Kidney capillary endothelial cell (primary cell): Measurements from ENCODE around the gene CASP6.

ENCODE experiments used
- DNase-seq: peaks from one replicate; pipeline ENCODE4 v3.0.0-alpha.2; 2018; ENCODE audit warnings: low spot score

CASP6 gene

DNA sequence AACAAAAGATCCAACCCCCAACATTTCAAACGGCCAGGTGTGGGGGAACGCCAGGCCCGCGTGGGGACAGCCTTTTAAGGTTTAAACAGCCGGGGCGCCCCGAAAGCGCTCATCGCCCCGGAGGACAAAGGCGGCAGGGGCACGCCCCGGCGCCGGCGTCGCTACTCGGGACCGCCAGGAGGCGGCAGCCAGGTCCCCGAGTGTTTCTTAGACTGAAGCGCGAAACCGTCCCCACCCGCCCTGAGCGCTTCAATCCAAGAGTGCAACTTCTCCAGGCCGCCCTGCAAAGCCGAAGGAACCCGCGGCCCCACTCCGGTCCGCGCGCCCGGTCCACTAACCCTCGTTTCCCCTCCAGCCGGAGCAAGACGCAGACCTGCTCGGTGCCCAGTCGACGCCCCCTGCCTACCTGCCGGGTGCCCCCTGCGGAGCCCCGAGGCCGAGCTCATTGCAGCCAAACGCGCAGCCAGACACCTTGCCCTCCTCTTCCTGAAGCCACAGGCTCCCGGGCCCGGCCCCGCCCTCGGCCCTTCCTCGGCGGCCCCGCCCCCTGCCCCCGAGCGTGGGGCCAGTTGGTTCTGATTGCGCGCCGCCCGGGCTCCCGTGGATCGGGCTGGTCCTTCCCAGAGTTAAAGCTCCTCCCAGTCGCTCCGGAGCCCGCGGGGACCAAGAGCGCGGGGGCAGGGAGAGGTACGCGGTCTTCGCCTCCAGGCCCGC, at the start of gene CASP6:
Gene CASP6 (minus strand): TSS at position 496 of the 714 bp plus-strand sequence. CDS start 50 bp downstream, at position 446.
- peak; percentile 56 for DNase-seq

DNA sequence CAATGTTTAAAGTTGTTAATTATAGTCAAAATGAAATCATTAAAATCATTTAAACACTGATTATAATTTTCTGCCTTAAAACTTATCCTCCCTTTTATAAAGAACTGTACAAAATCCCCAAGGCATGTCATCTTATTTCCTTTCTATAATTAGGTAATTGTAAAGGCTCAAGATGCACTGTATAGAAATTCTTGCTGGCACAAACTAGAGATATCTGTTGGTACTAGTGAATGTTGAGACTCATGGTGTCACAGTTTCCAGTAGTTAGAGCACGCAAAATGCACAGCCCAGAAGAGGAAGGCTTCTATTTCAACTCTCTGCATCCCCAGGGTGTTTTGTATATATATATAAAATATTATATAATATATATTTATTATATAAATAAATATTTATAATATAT, 49.3 kb upstream of the CASP6 start:
- DNase-seq, result no peak

DNA sequence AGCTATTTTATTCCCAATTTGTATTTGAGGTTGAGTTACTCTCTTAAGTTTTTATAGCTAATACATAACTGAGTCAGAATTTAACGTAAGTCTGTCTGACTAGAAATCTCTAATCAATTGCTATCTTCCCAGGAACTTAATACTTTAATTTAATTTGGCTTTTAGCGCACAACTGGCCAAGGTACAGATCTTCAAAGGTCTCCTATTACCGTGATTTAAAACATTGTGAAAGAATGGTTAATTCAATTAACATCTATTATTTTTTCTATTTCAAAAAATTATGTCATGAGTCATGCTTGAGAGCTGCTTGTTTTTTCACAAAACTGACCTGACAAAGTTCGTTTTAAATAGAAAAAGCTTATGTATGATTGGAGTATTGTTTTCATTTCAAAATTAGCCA, 48.6 kb upstream of the CASP6 start:
- DNase-seq, result no peak

DNA sequence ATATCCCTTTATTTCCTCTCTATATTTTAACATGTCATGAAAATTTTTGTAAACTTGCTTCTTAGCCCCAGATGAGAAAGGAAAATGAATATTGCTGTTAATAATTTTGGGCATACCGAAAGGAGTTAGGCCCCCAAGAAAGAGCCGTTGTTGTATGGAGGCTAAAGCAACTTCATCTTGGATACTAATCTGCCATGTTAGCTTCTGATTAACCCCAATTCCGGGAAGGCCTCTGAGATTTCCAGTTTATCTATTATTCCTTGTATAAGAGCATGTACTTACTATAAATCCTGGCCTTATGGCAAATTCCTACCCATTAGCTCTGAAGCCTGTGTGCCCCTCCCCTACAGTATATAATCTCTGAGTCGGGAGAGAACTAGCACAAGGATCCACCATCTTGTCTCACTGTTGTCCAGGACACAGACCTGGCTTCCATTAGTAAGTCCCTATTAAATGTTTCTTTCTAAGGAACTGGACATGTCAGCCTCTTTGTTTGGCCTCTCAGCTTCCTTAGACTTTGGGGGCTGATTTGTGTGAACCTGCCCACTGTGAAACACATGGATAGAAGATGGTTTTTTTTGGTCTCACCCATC, 47.5 kb upstream of the CASP6 start:
- no peak for DNase-seq

DNA sequence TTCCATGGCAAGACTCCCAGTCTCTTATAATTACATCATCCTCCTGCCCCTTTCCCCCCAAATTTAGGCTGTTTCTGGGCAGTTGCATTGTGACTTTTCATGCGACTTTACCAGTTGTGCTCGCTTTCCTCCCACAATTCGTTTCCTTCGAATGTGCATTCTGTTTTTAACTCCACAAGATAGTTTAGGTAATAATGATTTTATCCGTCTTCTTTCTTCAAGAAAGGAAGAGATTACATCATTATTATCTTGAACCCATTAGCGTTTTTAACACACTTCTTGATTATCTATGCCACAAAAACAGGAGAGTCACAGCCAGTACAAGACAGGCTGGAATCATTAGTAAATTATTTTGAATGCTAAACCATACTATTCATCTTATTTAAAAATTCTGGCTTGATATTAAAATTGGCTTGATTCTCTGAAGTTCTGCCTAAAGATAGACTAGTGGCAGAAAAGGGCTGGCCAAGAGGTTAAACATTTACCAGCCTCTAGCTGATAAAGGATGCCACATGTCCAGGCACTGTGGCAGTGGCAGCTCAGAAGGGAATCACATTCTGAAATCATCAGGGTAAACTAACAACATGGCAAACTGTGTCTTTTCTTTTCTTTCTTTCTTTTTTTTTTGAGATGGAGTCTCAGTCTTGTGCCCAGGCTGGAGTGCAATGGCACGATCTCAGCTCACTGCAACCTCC, 46.3 kb upstream of the CASP6 start:
- no peak for DNase-seq

DNA sequence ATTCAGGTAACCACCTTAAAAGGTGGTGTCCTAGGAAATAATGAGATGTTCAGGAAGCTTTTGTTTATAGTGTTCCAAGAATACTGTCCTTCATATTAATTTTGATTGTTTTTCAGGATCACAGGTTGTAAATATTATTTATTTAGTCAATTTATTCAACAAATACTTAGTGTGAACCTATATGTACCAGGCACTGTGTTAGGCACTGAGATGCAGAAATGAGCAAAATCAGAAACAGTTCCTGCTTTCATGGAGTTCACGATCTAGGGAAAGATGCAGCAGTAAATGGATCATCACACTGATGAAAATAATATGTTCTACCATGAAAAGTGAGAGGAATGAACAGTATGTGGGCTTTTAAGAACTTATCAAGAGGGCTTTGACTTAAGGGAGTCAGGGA, 44.9 kb upstream of the CASP6 start:
- no peak for DNase-seq

DNA sequence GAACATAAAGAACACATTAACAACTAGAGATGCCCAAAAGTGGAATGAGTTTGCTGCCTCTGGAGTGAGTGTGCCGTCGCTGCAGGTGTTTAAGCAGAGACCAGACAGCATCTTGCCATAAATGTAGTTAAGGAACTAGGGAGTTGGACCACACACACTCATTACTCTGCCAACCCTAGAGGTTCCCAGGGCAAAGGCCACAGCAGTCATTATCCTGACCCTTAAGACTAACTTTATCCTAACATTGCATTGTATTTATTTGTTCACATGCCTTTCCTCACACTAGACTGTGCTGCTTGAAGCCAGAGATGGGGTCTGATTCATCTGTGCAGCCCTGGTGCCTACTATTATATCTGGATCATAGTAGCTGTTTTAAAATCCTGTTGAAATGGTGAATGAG, 43.5 kb upstream of the CASP6 start:
- DNase-seq, result no peak

DNA sequence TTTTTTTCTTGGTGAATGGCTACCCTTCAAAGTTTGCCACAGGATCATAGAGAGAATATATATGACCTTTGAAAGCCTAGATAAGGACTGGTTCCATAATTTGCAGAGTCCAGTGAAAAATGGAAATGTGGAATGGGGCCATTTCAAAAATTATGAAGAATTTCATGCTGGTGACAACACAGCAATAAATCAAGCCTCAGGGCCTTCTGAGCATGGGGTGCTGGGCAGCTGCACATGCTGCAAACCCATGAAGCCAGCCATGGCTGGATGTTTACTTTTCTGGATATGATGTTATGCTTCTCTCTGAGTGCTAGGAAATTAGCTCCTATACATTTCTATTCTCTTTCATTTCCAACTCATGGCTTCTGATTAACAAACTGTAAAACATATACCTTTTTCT, 42.6 kb upstream of the CASP6 start:
- no peak for DNase-seq

DNA sequence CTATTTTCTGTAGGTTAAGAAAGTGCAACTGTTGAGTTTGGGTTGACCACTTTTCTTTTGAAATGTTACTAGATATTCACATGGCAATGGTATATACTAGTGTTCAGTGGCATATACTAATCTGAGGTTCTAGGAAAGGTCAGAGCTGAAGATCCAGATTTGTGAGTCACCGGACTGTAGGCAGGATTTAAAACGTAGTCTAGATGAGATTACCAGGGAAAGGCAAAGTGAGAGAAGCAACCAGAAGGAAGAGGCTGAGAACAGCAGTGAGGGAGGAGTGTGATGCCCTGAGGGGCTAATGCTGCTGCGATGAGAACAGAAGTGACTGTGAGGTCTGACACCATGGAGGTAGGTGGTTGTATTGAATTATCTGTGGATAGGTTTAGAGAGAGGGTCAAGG, 36.3 kb upstream of the CASP6 start:
- no peak for DNase-seq

DNA sequence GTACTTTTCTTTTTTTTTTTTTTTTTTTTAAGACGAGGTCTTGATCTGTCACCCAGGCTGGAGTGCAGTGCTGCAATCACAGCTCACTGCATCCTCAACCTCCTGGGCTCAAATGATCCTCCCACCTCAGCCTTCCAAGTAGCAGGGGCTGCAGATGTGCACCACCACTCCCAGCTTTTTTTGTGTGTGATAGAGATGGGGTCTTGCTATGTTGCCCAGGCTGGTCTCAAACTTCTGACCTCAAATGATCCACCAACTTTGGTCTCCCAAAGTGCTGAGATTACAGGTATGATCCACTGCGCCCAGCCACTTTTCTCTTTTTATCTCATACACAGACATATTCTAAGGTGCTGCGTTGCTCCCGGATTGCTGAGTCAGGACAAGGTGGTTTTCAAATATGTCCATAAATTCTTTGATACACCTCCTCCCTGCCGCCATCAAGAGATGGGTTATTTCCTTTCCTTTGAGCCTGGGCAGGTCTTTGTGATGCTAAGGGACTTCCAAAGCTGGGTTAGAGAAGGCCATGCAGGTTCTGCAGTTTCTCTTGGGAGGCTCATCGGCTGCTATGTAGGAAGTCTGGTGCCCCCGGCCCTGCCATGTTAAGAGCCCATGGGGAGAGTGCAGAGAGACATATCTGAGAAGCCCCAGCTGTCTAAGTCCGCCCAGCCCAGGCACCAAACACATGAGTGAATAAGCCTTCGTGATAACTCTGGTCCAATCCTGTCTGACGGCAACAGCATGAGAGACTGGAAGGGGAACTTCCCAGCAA, 35.0 kb upstream of the CASP6 start:
- DNase-seq, result no peak

DNA sequence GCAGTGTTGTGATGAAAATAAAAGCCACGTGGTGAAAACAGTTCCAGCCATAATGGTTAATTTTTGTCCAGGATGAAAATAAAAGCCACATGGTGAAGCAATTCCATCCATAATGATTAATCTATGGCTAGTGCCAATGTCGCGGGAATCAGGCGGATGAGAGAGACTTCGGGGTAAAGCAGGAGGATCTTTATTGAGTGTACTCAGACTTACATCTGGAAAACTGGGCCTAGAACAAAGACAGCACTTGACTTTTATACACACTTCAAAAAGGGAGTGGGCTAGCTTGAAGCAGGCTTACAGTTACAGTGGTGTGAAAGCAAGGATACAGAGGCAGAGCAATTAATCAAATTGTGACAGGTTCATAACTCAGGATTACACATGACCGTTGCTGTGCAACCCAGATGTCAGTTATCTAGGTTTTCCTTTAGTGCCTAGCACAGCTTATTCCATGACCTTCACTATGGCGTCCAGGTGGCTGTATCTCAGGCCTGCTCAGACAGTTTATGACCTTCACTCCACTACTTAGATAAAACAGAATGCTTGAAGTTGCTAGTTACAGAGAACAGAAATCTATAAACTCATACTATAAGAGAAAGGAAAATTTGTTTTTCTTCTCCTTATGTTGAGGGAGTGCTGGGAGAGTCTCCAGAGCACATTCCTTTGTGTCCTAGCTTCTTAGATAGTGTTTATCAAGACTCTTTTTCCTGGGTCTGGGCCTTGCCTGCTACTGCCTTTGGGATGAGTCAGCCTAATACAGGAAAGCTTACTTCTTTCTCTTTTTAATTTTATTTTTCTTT, 32.5 kb upstream of the CASP6 start:
- DNase-seq, result no peak

DNA sequence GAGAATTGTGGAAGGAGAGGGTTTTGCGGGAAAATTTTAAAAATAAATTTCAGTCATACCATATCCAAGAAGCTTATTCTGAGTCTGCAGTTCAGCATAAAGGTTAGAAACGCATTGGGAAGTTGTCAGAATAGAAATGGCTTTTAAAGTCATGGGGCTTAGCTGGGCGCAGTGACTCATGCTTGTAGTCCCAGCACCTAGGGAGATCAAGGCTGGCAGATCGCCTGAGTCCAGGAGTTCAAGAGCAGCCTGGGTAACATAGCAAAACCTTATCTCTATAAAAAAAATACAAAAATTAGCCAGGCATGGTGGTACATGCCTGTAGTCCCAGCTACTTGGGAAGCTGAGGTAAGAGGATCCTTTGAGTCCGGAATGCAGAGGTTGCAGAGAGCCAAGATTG, 30.5 kb upstream of the CASP6 start:
- no peak for DNase-seq

DNA sequence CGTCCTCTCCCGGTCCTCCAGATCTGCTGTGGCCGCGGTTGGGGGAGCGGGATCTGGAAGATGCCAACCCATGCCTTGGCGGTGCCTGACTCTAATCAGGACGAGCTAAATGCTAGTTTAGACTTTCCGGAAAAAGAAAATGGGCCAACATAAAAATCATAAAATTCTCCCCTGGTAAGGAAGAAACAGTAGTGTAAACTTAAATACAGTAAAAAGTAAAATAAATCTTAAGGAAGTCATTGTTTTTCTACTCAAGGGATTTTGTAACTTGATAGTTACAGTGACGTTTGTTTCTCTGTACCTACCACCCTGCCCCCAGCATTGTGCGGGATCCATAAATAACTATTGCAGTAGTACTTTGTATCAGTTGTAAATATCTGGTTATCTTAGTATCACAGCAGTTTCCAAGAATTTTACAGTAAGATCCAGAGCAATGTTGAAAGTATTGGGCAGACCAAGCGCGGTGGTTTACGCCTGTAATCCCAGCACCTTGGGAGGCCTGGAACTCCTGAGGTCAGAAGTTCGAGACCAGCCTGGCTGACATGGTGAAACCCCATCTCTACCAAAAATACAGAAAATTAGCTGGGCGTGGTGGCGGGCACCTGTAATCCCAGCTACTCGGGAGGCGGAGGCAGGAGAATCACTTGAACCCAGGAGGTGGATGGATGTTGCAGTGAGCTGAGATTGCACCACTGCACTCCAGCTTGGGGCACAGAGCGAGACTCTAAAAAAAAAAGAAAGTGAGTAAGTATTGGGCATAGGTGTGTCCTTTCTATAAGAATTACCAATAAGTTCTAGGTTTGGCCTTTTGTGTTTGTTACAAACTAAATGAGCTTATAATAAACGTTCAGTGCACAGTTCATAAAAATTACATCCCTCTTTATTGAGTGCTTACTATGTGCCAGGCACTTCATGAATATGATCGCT, 27.6 kb upstream of the CASP6 start:
- no peak for DNase-seq

DNA sequence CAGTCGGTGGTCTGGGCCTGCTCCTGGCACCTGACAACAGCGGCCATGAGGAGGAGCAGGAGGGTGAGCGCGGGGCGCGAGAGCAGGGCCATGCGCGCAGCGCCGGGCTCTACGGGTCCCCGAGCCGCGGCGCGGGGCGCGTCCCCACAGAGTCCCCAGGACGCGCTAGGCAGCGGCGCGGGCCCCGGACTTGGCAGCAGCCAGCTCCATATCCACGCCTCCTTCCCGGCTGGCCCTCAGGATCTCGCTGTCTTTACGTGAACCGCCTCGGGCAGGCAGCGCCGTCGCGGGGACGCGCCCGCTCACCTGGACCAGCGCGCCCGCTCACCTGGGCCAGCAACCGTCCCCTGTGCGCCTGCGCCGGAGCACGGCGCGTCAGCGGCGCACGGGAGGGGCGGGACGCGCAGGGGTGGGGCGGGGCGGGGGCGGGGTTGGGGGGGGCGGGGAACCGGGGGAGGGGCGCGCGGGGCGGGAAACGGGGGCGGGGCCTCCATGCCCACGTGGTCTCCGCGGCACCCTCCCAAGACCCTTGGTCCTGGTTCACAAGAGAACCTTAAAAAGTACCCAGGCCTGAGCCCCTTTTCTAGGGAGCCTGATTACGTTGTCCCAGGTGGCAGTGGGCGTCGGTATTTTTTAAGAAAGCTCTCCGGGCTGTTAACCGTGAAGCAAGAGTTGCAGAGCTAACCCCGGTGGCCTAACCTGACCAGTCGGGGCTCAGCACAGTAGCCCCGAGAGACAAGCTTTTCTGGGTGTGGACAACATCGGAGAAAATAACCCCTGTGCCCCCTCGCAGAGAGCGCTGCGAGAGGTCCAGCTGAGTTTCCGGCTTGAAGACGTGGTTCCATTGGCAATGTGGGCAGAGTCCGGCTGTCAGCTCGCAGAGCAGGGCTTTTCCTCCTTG, 26.7 kb upstream of the CASP6 start, which contains the start of gene PLA2G12A:
Gene PLA2G12A (minus strand): TSS at position 353 of the 901 bp plus-strand sequence. CDS start 261 bp downstream, at position 92.
- peak; percentile 43 for DNase-seq

DNA sequence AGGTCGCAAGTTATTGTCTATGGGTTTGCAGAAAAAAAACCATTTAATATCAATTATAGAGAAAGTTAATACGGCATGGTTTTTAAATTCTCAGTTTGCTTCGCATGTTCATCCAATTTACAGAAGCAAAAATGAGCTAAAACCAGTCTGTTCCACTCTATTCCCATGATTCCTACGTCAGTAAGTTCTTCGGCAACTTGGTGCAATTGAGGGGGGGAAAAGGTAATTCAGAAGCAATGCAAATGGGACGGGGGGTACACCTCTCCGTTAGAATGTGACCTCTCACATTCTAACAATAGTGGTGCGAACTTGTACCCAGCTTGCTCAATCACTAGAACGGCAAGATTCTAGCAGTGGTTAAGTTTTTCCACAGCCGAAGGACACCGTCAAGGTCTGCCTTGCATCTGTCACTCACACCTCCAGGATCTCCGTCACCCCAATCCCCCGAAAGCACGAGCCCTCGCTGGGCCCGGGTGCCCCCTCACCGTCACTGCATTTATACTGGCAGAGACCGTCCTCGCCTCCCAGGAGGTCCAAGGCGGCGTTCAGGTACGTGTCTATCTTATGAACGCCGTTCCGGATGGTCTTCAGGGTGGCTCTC, 26.0 kb upstream of the CASP6 start:
- DNase-seq, result no peak

DNA sequence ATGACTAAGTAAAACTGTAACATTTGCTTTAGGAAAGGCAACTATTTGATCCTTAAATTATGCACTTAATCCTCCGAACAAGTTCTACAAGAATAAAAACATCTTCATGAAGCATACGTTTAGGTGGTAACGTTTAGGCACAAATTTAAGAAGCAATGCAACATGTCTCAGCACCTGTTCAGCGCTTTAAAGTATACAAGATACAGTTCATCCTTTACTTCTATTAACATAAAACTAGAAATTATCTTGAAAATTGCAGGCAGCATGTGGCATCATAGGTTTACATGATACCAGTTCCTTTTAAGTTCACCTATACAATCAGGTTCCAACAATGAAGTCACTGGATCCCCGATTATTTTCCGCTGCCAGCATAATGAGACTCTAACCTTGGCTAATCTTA, 25.1 kb upstream of the CASP6 start:
- DNase-seq, result no peak

DNA sequence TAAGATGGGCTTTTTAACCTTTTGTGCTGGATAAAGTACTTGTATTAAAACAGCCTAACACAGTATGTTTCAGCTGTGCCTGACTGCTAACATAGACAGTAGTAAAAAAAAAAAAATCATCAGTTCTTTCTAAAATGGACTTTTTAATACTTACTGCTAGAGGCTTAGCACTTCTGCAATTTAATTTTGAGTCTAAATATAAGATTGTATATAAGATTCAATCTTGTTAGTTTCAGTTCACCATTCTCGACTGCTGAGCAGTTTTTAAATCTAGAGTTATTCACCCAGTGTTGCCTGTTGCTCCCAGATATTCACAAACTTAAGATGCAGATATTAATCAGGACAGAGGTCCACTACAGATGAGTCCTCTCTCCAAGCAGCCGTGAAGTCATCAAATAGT, 19.9 kb upstream of the CASP6 start:
- no peak for DNase-seq

DNA sequence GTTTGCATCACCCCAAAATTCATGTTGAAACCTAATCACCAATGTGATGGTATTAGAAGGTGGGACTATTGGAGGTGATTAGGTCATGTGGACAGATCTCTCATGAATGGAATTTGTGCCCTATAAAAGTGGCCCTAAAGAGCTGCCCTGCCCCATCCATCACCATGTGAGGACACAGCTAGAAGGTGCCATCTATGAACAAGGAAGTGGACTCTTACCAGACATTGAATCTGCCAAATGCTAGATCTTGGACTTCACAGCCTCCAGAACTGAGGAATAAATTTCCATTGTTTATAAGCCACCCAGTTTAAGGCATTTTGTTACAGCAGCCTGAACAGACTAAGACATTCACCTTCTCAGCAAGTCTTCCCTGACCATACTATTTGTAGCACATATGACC, 19.1 kb upstream of the CASP6 start:
- no peak for DNase-seq

DNA sequence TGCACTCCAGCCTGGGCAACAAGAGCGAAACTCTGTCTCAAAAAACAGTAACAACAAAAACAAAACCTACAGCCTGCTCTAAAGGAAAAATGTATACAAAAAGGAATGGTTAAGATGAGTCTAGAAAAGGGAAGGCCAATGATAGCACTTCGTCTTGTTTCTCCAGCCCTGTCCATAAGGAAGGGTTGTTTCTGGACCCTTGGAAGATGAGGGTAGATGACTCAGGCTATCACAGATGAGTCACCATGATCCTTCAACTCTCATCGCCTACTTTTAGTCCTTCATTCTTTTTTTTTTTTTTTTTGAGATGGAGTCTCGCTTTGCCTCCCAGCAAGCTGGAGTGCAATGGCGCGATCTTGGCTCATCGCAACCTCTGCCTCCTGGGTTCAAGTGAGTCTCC, 17.8 kb upstream of the CASP6 start:
- no peak for DNase-seq
